Right lung (tissue), 5 donors: ENCODE results near the gene PGBD5. TPM values are rescaled to one million over a fixed set of nuclear protein-coding genes. Genes with fewer than 3 reads are reported as not detected.

Experiments used
- DNase-seq, 2 donors: peaks; one replicate each; pipeline ENCODE4 v3.0.0-alpha.2; 2013
- polyA plus RNA-seq, 5 donors: library from polyadenylated mRNA; unstranded; fragments of 120-200 nt; gene quantifications; one replicate each; pipeline versions ENCODE4 v1.2.1 to v1.2.3, GENCODE V29; 2013; ENCODE audit warnings: inconsistent platforms in 1 of 5, low replicate concordance in 1 of 5; ENCODE audit not compliant: insufficient read length in 5 of 5, insufficient read depth in 1 of 5

PGBD5 gene
- polyA plus RNA-seq, 5 donors: 3.3 to 5.8 (median 4.7) TPM

DNA sequence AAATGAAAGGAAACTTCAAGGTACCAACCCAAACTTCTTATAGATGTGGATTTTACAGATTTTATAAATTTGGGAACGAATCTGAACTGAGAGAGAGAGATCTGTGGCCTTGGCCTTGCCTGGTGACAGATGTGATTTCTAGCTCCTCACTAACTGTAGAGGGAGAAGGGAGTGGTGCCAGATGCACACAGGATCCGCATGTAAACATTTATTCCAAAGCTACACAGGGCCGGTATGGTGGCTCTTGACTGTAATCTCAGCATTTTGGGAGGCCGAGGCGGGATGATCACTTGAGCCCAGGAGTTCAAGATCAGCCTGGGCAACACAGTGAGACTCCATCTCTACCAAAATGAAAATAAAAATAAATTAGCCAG is 77.1 kb downstream of the PGBD5 start:
- DNase-seq: no peak

DNA sequence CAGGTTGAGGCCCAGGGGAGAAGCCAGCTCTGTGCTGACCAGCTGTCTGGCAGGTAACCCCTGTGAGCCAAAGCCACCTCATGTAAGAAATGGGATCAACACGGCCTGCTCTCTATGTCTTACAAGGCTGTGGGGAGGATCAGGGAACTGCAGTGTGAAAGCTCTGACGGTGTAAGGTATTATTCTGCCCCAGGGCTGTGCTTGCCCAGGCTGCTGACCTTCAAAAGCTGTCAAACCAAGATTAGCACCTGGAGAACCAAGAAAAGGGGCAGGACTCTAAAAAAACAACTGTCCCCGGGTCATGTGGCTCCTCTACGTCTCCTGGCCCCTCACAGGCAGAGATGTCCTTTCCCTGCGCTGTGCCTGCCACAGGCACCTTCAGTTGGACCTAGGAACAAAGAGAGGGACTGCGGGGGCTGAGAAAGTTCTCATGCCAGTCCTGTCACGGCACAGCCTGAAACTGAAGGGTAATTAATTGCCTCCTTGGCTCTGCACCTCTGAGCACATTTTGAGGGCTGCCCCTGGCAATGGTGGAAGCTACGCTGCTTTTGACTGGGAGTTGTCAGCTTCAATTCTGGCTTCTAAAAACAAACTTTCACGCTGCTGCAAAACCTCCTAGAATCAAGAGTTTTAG is 77.6 kb downstream of the PGBD5 start:
- no peak for DNase-seq

DNA sequence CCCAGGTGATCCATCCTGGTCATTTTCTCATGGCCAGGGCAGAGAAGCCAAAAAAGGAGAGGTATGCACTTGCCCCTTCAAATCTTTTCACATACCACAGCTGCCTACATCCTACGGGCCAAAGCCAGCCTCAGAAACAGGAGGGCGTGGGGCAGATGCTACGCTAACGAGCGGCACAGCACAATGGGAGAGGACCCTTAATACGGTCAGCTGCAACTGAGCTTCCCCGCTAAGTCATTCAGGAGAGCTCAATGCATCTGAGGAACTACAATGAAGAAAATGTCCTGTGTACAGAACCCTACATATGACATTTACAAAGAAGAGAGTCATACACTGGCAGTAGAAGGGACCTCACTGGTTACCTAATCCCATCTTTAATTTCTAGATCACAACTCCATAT is 78.2 kb downstream of the PGBD5 start:
- no peak for DNase-seq

DNA sequence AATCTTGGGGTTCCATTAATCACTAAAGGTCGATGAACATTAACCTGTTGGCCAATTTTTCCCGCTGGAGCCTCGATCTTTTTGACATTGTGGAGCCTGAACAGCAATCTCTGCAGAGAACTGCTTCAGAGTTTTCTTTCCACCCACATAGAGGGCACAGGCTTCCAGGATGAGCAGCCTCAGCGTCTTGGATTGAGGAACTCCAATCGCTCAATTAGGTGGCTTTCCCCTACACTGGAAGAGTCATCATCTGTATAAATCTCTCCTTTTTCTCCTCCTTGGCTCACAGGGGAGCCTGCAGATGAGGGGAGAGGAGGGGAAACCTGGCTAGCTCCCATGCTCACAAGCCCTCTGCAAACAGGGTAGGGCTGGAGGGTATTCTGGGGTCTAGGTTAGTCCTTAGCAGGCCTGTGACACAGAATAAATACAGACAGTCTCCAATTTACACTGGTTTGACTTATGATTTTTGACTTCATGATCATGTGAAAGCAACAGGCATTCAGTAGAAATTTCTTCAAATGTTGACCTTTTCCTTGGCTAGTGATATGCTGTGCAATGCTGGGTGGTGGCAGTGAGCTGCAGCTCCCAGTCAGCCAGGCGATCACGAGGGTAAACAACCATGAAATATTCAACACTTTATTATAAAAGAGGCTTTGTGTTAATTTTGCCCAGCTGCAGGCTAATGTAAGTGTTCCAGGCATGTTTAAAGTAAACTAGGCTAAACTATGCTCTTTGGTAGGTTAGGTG is 80.8 kb downstream of the PGBD5 start:
- no peak for DNase-seq

DNA sequence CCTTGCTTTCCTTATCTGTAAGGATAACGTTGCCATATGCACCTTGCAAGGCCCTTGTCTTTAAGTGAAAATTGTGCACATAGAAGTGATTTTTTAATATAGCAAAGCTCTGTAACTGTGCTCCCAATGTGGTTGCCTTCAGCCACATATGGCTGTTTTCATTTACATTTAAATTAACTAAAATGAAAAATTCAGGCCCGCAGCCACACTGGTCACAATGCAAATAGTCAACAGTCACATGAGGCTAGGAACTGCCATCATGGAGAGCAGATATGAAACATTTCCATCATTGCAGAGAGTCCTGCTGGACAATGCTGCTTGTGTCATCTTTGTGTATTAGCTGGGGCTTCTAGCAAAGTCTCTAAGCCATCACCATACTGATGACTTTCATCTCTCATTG is 83.4 kb downstream of the PGBD5 start:
- no peak for DNase-seq

DNA sequence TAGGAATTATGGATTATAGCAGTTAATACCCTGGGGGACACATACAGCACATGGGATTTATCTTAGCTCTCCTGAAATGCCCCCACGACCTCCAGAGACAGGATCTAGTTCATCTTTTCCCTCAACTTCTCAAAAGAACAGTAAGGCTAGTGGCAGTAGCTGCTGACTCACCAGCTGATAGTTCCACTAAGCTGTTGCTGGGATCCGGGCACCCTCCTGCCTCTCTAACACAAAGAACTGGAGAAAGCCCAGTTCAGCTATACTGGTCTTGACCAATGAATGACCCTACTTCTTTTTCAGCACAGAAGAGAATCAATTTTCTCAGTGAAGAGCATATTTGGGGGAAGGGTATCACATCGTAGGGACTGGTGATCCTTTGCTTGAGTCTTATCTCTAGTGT is 84.1 kb downstream of the PGBD5 start:
- DNase-seq: no peak

DNA sequence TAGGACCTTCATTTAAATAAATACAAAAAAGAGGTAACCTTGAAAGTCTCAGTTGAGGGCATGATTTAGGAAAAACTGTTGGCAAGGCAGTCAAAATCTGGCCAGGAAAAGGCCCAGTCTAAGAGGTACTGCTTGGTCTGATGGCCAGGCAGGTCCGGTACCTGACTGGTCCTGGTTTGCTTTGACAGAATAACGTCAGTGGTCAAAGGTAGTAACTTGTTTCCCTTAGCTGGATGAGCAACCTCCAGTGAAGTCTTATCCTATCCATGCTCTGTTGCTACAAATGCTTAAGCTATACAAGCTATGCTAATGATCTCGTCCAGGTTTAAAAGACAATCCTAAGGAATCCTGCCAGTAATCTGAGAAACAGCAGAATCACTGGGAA is 85.0 kb downstream of the PGBD5 start:
- DNase-seq: no peak

DNA sequence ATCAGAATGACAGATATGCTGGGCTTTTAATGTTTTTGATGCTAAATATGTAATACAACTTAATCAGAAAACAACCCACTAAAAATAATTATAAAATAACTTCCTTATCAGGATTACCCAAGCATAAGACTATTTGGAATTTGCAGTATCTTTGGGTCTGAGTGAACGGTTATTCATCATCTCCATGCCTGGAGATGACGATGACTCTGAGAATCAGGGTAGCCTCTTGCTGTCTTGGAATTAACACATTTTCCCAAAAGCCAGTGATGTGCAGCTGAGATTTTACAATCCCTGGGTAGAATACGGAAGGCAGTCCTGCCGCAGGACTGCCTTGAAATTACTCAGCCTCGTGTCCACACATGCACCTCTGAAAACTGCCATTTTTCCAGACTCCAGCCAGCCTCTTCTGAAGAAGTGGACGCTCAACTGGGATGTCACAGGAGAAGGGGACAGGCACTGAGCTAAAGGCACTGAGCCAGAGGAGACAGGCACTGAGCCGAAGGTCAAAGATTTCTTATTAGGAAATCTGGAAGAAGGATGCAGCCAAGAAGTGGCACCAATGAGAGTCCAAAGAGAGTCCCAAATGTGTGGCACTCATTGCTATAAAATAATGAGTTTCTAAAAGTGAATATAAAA is 85.5 kb downstream of the PGBD5 start:
- DNase-seq: no peak

DNA sequence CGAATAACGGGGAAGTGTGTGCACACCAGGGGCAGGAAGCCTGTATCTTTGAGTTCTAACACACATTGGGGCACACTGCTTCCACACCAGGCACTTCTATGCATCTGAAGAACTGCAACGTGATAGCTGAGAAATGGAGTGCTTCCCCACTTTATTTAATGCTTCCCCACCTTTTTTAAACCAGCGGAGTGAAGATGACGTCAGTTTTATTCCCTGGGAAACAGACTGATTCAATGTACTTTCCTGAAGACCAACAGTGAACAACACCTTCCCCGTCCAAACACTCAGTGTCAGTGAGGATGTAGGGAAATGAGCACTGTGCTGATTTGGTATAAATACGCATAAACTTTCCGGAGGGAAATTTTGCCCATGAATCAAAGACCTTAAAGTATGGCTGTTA is 87.1 kb downstream of the PGBD5 start:
- no peak for DNase-seq

DNA sequence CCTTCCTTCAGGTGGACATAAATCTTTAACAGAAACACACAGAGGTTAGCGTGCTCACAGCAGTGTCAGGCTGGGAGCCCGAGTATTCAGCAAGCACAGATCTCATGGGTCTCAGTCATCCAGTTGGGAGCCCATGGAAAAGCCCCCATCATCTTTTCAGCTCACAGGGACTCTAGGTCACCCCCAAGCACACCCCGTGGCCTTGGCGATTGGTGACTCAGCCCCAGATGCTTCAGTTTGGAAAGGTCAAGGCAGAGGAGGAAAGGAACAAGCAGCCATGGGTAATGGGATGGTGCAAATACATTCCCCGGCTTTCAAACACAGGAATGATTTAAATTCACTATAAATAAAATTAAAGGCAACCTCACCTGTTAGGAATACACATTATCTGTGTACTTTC is 88.9 kb downstream of the PGBD5 start:
- no peak for DNase-seq

DNA sequence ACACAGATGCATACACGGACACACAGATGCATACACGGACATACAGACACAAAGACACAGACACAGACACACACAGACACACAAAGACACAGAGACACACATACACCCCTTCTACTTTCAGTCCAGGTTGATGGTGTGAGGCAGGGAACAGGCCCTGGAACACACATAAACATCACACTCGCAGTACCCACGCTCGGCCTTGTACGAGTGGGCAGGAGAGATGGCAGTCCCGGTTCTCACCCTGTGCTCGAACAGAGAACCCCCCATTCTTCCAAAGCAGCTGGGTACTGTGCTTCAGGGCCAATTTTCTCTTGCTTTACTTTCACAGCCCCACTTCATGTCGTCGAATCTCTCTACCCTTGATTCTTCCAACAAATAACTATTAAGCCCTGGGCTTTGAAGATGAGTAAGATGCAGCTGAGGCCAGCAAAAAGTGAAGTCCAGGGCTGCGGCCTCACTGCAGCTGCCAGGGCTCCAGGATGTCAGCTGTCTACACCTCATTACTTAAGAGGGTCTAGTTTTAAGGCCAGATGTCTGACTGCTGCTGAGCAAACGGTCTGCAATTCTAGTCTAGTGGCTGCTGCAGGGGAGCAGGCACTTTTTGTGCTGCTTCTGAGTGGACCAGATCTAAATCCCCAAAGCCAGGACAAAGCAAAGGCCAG is 90.1 kb downstream of the PGBD5 start:
- peak; percentile 20 to 29 for DNase-seq

DNA sequence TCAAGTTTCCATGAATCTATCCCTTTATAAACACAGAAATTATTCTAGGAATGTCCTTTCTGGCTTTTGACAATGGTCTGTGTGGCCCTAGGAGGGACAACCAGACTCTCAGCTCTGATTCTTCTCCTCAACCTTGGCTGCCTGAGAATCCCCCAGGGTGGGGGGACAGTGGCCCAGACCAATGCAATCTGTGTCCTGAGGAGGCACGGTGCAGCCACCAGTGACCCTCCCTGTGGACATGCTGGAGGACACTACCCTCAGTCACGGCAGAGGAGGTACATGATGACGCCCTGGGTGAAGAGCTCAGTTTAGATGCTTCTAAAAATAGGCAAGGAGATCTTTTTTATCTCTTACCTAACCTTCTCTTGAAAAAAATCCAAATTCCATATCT is 91.7 kb downstream of the PGBD5 start:
- no peak for DNase-seq

DNA sequence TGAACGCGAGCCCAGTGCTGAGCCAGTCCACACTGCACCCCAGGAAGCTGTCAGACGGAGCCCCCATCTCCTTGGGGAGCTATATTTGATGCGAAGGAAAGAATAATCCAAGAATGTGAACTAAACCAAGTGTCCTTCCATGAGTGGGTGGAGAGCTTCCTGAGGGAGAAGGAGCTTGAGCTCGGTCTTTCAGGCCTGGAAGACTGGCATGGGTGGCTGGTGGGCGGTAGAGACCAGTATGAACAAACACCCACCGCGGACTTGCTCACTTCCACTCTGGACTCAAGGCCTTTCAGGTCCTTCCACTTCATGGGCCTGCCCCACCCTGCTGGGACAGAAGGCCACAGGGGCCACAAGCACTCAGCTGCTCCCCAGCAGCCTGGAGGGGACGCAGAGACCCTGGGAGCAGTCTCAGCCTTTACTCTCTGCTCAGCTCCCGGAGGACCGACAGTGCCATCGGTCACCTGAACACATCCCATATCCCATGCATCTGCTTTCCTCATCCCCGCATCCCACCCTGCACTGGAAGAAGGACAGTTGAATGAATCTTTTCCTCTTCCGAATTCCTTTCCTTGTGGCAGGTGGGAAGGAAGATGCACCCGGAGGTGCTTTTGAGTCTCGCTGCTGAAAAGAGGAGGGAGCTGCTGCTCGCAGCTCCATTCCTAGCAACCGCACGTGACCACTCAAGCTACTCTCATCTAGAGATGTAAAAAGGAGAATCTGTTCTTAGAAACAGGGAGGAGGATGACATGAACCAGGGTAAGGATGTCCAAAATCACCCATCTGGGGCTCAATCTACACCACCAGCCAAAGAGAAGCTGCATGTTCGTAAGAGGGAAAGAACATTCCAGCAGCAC is 92.3 kb downstream of the PGBD5 start:
- no peak for DNase-seq

DNA sequence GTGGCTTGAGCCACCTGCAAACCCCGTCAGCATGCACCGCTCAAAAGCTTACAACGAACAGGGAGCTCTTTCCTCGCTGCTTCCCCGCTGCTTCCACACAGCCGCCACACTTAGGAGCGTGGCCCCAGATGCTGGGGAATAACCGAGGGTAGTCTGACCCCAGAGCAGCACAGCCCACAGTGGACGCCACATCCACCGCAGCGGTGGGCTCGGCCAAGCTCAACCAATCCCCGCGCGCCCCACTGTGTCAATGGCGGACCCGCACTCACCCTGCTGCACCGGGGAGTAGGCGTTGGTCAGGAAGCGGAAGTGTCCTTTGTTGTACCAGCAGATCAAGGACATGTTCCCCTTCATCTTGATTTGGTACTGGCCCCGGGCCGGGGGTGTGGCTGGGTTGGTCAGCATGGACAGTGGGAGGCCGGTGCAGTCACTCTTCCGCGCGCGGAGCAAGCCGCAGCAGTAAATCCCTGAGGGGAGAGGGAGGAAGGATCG is 93.5 kb downstream of the PGBD5 start:
- no peak for DNase-seq

DNA sequence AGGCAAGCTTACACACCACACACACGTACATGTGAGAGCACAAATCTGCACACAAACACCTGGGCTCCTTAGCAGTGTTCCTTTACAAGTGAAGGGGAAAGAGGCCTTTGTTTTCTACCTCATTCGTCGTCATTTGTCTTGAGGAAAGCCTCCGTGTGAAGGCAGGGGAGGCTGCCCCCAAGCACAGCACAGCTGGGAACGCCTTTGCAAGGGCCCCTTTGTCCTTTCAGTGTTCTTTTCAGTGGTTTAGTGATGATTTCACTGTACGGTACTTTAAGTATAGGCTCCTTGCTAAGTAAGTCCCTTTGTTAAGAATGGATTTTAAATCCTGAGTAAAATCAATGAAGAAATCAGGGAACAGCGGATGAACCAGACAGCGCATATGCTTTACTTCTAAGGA is 94.1 kb downstream of the PGBD5 start:
- DNase-seq: no peak

DNA sequence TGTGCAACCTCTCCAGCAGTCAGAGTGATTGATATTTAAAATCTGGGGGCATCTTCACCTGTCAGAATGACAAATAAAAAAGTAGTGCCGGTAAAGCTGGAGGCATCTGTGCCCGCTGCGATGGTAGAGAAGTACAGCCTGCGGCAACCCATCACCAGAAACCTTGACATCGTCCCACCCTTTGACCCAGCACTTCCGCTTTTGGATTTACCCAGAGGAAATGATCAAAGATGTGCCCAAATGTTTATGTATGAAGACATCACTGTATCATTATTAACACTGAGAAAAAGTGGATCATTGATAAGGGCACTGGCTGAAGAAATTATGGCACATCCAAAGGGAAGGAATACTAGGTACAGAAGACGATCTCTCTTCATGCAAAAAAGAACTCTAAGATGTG is 96.0 kb downstream of the PGBD5 start:
- no peak for DNase-seq

DNA sequence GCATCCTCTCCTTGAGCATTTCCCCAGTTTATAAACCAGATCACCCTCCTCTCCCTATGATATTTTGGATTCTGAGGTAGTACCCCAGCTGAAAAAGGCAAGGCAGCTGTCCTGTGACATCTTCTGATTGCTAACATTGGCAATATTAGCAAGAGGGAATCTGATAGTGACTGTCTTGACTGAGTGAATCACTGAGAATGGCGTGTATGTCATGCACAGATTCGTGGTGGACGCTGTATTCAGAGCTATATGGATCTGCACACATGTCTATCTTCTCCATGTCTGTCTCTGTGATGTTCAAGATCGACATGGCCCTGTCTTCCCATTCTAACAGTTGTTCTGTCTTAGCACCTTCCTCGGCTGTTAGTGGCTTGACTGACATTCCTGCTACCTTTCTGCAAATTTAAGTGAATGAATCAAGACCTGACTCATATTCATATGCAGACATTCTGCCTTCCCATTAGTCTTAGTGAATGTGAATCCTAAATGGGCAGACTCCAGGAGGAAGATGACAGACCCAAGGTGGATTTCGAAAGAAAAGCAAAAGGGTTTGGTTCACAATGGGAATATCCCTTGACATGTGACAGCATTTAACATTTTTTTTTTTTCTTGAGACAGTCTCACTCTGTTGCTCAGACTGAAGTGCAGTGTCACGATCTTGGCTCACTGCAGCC is 97.7 kb downstream of the PGBD5 start:
- DNase-seq: no peak

DNA sequence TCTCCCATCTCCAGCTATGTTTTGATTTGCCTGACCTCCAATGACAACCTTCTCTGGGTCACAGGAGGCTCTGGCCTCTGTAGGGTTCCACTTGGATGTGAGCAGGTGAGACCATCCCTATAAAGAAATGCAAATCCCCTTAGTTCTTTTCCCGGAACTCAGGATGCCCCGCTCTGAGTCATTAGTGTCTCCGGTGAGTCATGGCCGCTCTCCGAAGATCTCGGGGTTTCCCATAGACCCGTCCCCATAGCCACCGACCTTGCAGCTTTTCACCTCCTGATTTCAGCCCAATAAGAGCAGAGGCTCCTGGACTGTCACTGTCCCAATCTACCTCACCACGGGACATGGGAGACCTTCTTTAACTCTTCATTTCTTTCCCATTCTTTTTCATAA is 98.2 kb downstream of the PGBD5 start:
- DNase-seq: no peak

DNA sequence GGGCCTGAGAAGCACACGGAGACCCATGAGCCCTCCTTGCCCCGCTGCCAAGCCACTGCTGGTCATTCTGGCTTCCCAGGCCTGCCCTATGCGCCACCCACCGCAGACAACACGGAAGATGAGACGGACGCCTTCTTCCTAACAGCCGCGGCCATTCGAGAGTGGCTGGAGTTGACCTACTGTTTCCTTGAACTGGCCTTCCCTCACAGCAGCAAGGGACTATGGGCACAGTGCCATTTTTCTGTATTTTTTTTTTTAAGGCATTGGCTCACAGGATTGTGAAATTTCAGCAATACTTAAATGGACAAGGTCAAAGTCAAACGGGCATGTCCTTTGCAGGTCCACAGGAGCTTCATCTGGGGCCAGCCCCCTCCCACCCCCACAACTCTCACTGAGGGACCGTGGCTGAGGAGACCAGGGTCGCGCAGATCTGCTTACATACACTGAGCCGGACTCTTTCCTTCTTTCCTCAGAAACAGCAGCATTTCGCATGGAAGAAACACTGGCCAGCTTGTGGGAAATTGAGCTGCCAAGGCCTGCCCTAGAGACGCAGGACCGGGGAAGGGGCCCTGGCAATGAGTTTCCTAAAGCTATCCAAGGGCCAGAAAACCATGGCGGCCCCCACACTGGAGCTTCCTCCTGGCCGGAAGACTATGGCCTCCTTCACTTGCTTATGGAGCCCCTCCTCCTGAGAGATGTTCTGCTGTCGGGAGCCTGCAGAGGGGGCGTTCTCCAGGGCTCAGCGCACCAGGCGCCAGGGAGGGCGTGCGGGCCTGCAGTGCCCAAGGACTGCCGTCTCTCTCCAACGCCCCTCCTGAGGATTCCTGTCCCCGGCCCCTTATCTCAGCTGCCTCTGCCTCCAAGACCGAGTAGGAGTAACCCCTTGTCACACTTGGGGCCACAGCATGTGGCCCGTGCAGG is 98.9 kb downstream of the PGBD5 start:
- peak in 1 of 2 donors; percentile 37 for DNase-seq

DNA sequence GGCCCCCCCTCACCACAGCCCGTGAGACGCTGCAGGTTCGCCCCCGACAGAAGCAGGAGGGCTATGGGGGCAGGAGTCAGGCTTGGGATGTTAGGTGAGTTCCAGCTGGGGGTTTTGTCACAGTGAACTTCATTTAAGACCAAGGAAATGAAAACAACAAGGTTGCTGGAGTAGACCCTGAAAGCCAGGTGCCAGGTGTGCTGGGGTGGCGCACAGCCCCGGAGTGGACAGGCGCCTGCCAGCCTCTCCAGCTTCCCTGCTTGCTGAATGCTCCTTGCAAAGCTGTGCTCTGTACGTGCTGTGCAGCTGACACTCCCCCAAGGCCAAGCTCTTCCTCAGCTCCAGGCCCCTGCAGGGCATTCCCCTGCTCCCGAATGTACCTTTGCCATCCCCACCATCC is 102.4 kb downstream of the PGBD5 start:
- DNase-seq: no peak
